GM20431 (cell line): ENCODE results near the gene ZBTB48.
"Not testable (repeated sequence)": the region's sequence is repeated elsewhere in the genome, so short reads cannot be mapped to it uniquely, and the experiment has no call there.

Experiments
- in situ Hi-C: fragments of 300-500 bp; cut with MseI, MboI; formaldehyde crosslinking; loops from one replicate; pipeline ENCODE4 v1.15.0; 2020; ENCODE audit warnings: low sequenced_read_pairs; ENCODE audit not compliant: unreplicated experiment

Gene ZBTB48

GRCh38 chr1:6588893-6589520, 9.2 kb downstream of the ZBTB48 start:
- in situ Hi-C loops: no loop called here

- in situ Hi-C loops: no loop called here
Observed at GRCh38 chr1:6590046-6590445, 10.3 kb downstream of the ZBTB48 start.

- in situ Hi-C loops: no loop called here
Observed at GRCh38 chr1:6591222-6591621, 11.4 kb downstream of the ZBTB48 start.

DNA sequence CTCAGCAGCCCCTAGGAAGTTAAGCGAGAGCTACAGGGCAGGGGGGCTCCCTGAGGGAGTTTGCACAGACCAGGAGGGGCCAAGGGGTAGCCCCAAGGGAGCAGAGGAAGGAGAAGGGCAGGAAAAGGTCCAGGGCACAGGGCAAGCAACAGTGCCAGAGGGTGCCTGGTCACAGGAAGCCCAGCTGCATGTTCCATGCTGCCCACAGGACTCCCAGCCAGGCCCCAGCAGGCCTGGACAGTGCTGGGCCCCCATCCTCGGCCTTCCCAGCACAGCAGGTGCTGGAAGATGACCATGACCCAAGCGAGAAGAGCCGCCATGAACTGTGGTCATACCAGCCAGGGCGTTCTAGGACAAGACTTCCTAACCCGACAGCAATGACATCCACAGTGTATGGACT, 11.8 kb downstream of the ZBTB48 start:
- in situ Hi-C loops: no loop called here

GRCh38 chr1:6592441-6592840, 12.6 kb downstream of the ZBTB48 start:
- in situ Hi-C loops: no loop called here

DNA sequence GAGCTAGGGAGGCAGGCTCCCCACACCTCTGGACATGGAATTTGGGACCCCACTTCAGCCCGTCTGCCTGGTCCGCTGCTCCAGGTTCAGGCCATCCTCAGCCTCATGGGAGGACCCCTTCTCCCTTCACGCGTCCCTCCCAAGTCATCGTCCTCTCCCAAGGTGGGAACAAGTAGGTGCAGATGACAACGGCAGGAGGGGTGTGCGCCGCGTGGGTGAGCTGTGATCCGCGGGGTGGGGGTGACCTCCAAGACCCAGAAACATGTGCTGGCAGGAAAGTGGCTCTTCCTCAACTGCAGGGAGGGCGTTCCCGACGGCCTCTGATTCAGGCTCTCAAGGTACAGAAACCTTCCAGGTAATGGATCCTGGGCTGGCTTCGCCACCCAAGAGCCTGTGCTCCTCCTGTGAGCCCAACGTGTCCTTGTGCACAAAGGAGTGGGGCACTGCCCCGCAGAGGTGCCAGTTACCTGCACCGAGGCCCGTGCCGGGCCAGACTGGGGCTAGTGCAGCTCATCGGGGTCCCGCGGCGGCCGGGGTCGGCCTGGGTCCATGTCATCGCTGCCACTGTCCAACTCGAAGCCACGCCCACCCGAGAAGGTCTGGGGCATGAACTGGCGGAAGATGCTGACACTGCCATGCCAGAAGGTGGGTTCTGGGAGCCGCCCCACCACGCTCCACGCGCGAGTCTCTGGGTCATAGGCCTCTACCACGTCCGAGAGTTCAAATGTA, 13.2 kb downstream of the ZBTB48 start:
- in situ Hi-C loops: no loop called here

DNA sequence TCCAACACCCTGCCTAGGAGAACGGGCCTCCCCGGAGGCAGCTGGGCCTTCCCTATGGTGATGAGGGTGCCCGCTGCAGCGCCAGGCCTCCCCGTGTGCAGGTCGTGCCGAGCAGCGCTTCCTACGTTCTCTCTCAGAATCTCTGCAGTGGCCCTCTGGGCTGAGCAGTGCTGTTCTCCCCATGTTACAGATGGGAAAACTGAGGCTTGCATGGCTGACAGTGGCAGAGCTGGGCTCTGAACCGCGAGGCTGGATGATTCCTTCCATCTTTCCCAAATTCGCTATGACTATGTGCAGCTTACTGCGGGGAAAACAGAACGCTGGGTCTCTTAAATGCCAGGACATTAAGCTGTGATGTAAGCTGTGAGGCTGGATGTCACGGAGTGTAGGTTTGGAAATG, 14.0 kb downstream of the ZBTB48 start:
- in situ Hi-C loops: no loop called here

GRCh38 chr1:6594977-6595740, 15.4 kb downstream of the ZBTB48 start:
- in situ Hi-C loops: no loop called here

DNA sequence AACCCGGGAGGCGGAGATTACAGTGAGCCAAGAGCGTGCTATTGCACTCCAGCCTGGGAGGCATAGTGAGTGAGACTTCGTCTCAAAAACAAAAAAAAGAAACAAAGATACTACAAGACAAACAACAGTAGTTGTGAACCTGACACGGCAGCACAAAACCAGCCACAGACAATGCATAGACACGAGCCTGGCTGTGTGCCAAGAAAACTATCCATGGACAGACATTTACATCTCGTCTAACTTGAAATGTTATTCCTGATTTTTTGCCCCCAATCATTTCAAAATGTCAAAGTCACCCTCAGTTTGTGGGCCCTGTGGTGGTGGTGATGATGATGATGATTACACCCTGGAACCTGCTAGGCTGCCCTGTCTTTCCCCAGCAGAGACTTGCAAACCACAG, 16.6 kb downstream of the ZBTB48 start:
- in situ Hi-C loops: no loop called here

DNA sequence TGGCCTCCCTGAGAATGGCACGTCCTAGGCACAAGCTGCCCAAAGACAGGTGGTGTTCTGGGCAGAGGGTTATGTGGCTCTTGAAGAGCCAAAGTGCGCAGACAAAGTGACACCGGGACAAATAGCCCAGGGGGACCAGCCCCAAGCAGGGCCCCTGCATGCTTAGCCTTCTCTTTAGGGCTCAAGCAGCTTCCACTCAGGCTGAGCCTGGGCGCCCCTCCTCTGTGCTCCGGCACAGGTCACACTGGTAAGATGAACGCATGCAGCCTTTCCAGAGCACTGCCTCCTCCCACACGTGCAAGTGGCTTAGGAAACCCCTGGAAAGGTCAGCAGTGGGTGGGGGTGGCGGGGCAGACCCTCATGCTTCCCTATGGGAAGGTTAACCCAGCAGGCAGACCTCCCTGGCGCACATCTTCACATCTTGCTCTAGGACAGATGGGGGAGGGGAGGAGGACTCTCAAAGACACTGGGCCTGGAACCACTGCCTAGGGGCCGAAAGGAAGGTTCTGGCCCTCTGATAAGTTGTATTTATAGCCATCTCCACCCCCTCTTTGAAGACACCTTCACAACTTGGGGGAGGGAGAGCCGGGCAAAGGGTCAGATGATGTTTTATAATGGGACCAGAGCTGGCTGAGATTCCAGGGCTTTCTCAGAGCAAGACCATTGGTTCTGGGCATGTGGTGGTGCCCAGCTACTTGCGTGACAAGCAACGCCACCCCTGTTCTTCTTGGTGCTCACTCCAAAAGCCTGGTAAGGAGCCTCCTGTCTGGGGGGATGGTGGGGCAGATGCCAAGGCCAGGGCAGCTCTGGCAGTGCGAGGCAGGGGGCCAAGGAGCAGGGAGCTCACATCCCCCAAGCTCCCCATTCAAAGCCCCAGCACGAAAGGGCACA, 17.3 kb downstream of the ZBTB48 start:
- in situ Hi-C loops: no loop called here

- in situ Hi-C loops: no loop called here
Observed at GRCh38 chr1:6597777-6598131, 18.0 kb downstream of the ZBTB48 start.

GRCh38 chr1:6599141-6599975, 19.6 kb downstream of the ZBTB48 start:
- in situ Hi-C loops: no loop called here

DNA sequence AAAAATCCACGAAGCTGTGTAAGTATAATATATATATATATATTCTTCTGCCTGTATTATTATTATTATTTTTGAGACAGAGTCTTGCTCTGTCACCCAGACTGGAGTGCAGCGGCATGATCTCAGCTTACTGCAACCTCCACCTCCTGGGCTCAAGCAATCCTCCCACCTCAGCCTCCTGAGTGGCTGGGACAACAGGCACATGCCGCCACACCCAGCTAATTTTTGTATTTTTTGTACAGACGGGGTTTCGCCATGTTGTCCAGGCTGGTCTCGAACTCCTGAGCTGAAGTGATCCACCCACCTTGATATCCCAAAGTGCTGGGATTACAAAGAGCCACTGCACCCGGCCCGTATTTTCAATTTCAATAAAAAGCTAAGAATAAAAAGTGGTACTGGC, 20.2 kb downstream of the ZBTB48 start:
- in situ Hi-C loops: not testable (repeated sequence)

DNA sequence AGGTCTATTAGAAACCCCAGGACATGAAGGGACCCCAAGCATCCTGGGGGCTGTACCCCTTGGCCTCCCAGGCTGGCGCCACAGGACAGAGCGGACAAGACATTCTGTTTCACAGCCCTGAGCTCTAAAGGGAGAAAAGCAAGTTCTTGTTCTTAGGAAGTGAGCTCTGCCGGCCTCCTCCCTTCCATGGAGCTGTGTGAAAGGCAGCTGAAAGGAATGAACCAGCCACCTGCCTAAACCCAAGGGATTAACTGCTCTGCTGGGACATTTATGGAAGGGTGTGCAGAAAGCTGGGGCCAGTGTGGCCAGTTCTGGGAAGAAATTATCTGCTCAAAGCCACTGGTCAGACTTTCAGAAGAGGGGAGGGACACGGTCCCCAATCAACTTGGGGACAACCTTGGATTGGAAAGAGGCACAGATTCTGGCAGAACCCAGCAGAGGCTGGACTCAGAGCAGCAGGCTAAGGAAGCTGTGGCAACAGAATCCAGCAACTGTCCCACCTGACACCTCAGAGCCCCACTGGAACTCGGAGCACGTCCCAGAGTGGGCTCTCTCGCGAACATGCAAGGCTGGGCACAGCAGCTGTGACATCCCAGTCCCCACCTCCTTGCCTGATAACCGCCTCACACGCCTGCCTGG, 20.7 kb downstream of the ZBTB48 start:
- in situ Hi-C loops: no loop called here

DNA sequence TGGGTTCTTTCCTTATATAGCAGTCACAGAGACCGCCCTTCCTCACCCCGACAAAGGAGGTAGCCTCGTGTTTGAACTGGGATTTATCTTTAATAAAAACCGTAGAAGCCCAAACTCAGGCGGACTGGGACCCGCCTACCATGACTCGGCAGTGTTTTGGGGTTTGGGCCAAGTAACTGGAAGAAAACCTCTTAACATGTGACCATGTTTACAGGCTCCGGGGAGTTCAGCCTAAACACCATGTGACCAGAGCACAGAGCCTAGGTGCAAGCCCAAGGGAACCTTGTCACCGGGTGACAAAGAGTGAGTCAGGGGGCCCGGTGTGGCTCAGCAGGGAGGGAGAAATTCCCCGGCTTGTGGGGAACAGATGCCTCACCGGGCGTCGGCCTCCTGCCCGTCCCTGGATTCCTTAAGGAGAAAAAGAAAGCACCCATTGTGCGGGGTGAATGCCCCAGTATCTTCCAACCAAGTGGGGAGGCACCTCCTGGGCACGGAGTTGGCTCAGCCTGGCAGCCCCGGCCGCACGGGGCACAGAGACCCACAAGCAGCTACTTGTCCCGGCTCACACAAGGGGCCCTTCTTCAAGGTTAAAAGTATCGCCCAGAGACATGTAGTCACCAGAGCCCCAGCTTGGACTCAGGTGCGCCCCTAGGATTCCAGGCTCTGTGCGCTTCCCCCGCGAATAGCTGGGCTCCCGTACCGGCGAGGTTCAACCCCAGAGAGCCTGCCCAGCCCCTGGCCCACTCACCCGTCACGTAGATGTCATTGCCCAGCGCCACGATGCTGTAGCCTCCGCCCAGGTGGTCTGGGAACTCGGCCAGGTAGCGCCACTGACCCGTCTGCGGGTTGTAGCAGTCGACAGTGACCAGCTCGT, 21.5 kb downstream of the ZBTB48 start:
- in situ Hi-C loops: no loop called here

GRCh38 chr1:6601923-6602668, 22.3 kb downstream of the ZBTB48 start:
- in situ Hi-C loops: no loop called here

DNA sequence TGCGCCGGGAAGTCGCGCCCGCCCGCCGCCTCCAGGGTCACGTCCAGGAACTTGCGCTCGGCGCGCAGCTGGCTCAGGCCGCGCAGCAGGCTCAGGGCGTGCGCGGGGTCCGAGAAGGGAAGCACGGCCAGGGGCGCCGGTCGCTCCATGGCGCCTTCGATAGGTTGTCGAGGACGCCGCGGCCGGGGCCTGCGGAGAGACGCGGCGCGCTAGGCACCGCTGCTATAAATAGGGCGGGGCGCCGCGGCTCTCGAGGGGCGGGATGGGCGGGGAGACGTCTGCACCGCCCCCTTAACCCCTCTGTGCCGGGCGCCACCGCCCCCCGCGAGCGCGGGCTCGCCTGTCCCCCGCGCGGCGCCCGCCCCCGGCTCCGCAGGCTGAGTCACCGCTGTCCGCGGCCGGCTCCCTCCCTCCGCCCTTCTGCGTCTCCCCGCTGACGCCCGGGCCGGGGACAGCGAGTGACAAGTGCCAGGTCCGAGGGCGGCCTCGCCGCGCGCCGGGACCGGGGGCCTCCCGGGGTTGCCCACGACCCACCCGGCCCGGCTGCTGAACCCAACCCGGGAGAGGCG, 23.0 kb downstream of the ZBTB48 start, which contains the start of gene KLHL21:
Gene KLHL21, minus strand, starts transcription at position 201 of the 569 bp plus-strand sequence. Its CDS starts 52 bp downstream, at position 149.
- in situ Hi-C loops: no loop called here
